GM18858 (cell line): Measurements from ENCODE around the gene SIRT6.
"Not testable (repeated sequence)": the region's sequence is repeated elsewhere in the genome, so short reads cannot be mapped to it uniquely, and the experiment has no call there.

Experiments
- ATAC-seq: cut with Tn5 transposase; IDR thresholded peaks from one replicate; pipeline ENCODE4 v1.9.1; 2021; ENCODE audit not compliant: unreplicated experiment

Gene SIRT6

DNA sequence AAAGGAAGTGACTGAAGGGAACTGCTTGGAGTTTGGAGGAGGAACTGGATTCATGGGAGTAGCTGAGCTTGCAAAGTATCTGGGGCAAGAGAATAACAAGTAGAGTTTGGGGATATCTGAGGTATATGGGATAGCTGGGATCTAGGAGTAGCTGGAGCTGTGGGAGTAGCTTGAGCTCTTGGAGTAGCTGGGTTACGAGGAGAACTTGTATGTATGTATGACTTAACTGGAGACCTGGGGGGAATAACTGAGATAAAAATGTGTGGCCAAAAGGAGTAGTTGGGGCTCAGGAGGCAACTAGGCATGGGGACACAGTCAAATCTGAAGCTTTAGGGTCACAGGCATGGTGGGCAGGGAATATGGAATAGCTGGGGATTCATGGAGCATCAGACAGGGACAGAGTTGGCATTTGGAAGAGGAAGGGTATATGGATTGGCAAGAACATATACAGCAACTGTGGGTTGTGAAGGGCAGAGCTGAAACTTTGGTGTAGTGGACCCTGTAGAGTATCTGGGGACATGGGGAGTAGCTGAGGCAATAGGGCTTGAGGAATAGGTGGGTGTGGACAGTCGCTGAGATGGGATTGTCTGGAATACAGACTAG, 18.7 kb upstream of the SIRT6 start:
- no peak for ATAC-seq

DNA sequence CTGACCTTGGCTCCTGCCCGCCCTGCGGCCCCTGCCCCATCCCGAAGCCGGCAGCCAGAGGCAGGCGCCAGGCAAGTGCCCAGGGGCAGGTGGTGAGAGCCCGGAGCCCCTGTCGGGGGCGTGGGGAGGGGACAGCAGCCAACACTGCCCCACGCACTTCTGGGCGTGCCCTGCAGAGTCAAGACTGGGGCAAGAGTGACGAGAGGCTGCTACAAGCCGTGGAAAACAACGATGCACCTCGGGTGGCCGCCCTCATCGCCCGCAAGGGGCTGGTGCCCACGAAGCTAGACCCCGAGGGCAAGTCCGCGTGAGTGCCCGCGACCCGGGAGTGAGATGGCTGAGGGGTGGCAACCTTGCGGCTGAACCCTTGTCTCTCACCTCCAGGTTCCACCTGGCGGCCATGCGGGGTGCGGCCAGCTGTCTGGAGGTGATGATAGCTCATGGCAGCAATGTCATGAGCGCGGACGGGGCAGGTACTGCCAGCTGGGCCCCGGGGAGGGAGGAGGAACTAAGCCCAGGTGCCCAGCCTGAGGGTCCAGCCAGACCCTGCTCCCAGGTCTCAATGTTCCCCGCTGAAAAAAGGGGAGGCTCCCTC, 17.4 kb upstream of the SIRT6 start:
- ATAC-seq = no peak

DNA sequence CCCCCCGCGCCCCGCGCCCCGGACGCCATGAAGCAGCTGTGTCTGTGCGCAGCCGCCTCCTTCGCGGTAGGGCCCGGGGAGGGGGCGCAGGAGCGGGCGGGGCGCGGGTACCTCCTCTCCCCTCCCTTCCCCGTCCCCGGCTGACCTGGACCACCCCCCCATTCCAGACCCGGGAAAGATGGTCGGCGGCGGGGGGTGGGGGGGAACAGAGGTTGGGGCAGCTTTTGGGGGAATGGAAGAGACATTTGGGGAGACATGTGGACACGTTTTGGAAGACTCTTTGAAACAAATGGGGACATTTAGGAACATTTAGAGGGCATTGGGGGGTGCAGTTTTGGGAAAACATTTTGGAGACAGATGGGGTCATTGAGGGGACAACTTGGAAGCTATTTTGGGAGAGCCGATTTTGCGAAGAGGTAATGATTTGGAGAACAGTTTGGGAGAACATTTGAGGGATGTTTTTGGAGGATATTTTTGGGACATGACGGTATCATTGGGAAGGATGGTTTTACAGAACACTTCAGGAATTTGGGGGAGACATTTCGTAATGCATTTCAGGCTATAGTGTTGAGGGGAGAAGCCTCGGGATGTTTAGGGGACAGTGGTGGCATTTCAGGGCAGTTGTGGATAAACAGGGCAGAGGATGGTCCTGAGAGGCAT, 16.2 kb upstream of the SIRT6 start:
- ATAC-seq = no peak

DNA sequence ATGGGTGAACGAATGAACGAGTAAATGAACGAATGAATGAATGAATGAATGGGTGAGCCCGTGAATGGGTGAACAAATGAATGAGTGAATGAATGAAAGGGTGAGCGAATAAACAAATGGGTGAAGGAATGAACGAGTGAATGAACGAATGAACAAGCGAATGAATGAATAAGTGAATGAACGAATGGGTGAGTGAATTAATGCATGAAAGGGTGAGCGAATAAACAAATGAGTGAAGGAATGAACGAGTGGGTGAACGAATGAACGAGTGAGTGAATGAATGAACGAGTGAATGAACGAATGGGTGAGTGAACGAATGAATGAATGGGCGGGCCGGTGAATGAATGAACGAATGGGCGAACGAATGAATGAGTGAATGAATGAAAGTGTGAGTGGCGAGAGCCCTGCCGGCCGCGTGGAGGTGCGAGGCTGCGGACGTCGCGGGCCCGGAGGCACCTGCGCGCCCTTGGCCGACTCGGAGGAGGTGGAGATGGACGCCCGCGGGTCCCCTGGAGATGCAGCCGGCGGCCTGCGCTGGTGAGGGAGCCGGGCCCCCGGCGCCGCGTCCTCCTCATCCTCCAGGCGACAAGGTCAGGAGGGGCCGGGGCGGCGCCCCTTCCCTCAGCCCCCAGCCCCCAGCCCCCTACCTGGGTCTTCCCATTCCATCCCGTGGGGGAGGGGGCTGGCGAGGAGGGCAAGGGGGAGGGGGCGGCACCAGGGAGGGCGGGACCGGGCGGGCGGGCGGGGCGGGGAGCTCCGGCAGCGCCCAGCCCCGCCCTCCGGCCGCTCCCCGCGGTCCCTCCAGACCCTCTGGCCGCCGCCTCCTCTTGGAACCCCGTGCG, 15.5 kb upstream of the SIRT6 start:
- ATAC-seq = no peak

DNA sequence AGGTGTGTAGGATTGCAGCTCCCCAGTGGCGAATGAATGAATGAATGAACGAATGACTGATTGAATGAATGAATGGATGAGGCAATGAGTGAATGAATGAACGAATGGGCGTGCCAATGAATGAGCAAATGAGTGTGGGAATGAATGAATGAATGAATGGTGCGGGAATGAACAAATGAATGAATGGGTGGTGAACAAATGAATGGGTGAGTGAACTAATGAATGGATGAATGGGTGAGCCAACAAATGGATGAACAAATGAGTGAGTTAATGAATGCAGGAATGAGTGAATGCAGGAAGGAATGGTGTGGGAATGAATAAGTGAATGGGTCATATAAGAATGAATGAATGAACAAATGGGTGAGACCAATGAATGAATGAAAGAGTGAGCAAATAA, 14.9 kb upstream of the SIRT6 start:
- no peak for ATAC-seq

DNA sequence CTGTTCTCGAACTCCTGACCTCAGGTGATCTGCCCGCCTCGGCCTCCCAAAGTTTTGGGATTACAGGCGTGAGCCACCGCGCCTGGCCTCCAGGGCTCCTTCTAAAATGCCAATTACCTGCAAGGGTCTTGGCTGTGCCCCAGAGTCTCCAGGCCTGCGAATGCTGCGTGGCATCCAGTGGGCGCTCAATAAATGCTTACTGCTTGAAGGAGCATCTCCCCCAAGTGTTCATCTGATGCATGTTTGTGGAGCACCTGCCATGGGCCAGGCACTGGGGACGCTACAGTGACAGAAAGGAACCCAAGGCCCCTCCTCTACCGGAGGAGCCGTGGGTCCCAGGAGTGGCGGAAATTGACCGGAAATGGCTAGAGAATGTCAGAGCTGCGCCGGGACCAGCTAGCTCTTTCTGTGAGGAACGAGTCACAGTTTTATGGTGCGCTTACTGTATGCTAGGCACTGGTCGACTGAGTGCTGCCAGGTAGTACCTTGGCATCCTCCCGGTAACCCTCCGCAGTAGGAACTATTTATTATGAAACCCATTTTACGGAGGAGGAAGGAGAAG, 14.3 kb upstream of the SIRT6 start:
- no peak for ATAC-seq

DNA sequence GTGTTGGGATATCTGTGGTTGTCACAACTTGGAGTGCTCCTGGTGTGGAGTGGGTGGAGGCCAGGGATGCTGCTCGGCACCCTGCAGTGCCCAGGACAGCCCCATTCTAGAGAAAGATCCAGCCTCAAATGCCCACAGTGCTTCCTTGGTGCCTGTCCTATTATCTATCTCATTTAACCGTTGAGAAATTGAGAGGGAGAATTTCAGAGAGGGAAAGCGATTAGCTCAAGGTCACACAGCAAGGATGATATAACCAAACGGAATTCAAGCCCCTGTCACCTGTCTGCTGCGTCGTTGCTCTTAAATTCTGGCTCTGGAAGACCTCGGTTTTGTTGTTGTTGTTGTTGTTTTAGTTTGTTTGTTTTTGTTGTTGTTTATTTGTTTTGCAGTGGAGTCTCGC, 13.6 kb upstream of the SIRT6 start:
- no peak for ATAC-seq

DNA sequence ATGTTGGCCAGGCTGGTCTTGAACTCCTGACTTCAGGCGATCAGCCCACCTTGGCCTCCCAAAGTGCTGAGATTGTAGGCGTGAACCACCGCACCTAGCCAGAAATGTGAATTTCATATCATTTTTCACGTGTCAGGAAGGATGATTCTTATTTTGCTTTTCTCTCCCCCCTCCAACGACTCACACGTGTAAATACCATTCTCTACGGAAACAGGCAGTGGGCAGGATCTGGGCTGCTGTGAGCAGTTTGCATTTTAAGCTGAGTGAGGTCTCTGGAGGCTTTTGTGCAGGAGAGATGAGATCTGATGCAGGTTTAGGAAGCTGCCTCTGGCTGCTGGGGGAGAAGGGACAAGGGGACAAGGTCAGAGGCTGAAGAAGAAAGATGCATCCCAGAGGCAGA, 12.0 kb upstream of the SIRT6 start:
- ATAC-seq = no peak

DNA sequence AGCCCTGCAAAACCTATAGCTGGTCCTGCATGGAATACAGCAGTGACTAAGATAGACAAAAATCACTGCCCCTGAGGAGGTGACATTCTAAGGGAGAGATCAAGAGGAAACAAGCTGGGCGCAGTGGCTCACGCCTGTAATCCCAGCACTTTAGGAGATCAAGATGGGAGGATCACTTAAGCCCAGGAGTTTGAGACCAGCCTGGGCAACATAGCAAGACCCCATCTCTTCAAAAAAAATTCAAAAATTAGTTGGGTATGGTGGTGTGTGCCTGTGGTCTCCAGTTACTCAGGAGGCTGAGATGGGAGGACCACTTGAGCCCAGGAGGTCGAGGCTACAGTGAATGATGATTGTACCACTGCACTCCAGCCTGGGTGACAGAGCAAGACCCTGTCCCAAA, 10.2 kb upstream of the SIRT6 start:
- not testable (repeated sequence) for ATAC-seq

DNA sequence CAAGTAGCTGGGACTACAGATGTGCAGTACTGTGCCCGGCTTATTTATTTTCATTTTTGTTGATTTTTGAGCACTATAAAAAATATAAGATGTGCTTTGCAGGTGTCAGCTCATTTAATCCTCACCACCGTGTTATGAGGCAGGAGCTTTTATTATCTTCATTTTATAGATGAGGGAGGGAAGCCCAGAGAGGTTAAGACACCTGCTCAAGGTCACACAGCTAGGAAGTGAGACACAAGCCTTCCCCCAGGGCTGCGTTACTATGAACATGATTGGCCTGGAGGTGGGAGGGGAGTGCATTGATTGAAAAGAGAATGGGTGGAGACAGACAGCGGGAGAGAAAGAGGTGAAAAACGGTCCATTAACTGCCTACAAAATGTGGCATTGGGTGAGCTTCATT, 7.3 kb upstream of the SIRT6 start:
- no peak for ATAC-seq

DNA sequence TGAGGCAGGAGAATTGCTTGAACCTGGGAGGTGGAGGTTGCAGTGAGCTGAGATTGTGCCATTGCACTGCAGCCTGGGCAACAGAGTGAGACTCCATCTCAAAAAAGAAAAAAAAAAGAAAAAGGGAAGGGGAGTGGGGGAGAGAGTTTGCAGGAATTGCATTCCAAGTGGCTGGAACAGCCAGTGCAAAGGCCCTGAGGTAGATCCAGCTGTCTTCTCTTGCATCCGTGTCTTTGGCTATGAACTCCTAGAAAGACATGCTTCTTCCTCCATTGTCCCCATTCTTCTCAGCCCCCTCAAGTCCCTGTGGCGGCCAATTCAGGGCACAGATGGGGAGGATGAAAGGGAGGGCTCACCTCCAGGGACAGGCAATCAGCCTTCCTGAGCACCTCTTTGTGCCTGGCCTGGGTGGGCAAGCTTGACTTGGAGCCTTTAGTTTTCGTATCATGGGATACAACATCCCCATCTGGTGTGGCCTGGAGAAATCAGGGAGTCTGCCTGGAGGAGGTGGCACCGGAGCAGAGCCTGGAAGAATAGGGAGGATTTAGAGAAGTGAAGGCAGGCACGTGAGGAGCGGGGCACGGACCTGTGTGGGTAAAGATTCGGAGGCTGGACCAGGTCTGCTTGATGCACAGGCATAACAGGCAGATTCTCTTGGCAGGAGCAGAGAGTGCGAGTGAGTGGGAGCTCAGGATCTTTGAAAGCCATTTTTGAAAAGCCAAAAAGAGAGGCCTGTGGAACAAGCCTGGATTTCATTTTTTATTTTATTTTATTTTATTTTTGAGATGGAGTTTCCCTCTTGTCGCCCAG, 5.2 kb upstream of the SIRT6 start:
- no peak for ATAC-seq

DNA sequence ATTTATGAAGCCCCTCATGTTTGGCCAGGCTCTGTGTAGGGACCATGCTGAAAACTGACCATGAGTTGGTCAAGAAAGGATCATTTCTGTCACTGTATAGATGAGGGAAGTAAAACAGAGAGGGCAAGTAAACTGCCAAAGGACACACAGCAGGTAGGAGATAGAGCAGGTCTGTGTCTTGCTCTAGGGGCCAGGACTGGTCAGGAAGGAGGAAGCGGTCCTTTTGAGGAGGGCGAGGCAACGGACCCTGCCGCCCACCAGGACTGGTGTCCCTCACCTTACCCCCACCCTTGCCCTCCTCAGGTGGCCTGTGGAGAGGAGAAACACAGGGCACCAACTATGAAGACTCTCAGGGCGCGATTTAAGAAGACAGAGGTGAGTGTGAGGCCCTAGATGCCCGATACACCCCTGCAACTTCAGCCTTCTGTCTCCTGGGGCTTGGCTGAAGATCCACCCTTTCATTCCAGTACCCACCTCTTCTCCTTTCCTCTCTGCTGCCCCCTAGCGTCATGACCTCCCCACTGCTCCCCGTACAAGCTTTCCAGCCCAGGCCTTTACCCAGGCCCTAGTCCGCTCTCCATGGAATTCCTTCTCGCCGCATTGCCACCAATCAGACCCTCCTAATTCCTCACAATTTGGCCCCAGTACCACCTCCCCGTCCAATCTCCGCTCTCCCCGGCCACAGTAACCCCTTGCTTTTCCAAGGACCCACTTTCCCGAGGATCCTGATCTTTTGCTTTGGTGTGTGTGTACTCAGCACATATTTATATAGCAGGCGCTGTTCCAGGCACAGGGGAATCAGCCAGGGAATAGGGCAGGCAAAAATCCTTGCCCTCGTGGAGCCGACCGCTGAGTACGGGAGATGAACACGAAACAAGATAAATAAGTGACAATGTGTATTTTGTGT, 4.0 kb upstream of the SIRT6 start:
- no peak for ATAC-seq

DNA sequence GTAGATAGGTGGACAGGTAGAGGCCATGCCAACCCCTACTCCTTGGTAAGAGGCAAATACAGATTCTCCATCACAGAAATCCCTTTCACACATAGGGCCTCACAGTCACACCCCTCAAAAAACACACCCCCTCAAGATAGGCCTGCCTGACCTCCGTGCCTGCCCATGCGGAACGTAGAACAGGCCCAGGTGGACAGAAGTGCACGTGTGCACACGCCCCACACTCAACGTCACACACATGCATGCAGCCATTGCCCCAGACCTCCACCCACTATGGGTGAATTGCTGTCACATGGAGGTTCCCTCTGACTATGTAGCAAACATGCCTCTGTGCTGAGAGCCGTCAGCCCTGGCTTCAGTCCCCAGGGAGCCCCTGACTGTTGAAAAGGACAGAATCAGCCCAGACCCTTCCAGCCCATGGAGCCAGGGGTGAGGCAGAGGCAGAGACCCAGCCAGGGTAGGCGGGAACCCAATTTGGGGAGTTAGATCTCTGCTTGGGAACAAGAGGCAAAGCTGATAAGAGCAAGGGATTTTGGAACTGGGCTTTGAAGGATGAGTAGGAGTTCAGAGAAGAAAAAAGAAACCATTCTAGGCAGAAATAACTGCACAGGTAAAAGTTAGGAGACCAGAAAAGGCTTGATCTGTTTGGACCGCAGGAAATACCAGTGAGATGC, 3.2 kb upstream of the SIRT6 start:
- ATAC-seq = no peak

DNA sequence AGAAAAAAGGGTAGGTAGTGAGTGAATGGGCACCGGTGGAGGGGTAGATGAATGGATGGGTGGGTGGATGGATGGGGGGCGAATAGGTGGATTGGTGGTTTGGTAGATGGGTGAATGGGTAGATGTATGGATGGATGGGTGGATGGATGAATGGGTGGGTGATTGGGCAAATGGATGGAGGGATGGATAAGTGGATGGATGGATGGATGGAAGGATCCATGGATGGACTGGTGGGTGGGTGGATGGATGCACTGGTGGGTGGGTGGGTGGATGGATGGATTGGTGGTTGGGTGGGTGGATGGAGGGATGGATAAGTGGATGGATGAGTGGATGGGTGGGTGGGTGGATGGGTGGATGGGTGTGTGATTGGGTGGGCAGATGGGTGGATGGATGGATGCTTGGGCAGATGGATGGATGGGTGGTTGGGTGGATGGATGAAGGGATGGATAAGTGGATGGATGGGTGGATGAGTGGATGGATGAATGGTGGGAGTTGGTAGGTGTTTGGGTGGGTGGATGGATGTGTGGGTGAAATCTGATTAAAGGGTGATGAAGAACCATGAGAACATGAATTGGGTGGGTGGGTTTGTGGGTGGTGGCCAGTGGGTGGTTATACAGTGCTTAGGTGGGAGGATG, 2.5 kb upstream of the SIRT6 start:
- ATAC-seq = no peak

DNA sequence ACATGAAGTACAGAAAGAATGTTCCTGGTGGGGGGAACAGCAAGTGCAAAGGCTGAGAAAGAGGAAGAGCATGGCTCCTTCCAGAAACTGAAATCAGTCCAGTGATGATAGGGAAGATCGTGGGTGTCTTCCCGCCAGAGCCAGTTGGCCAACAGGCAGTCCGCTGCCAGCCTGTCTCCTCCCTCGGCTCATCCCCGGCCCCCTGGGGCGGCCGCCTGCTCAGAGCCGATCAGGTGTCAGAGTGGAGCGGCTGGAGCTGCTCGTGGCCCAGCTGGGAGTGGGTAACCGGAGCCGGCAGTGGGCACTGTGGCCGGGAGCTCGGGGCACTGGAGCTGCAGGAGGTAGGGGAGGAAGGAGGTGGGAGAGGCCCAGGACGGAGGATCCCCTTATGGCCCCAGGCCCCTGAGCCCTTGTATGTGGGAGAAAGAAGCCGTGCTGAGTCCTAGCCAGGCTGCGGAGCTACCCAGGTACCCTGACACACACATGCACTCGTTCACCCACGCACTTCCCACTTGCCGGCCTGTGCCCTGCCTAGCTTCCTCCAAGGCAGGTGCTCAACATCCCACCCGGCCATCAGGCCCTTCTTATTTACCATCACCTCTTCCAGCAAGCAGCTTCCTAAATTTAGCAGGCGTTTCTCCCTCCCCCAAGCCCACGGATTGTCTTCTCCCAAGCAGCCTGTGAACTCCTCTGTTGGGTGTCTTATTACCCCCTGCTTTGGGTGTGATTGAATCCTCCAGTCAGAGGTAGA, 1.8 kb upstream of the SIRT6 start:
- no peak for ATAC-seq

DNA sequence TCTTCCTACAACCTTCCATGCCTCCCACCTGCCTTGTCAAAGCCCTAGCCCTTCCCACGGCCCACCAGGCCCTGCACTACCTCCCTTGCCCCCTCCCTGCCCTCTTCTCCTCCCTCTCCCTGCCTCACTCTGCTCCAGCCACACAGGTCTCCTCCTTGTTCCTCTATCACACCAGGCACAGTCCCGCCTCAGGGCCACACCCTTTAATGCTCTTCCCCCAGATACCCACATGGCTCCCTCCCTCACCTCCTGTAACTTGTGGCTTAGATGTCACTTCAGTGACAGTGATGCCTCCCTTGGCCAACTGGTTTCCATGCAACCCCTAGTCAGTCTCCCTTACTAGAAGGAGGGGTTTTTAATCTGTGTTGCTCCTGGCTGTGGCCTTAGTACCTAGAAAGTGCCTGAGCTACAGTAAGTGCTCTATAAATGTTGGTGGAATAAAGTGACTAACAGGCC, 1.3 kb downstream of the SIRT6 start:
- ATAC-seq = no peak

DNA sequence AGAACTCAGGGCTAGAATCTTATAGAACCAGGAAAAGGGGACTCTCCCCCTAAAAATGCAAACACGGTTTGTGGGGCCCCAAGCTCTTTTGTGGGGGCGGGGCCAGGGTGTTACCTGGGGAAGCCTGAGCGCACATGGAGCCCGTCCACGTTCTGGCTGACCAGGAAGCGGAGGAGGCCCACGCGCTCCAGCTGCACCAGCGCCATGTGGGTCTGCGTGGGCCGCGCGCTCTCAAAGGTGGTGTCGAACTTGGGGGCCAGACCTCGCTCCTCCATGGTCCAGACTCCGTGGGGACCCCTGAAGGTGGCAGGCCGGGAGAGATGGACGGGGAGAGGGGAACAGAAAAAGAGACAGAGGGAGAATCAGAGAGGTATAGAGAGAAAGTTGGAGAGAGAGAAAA, 3.4 kb downstream of the SIRT6 start:
- no peak for ATAC-seq

DNA sequence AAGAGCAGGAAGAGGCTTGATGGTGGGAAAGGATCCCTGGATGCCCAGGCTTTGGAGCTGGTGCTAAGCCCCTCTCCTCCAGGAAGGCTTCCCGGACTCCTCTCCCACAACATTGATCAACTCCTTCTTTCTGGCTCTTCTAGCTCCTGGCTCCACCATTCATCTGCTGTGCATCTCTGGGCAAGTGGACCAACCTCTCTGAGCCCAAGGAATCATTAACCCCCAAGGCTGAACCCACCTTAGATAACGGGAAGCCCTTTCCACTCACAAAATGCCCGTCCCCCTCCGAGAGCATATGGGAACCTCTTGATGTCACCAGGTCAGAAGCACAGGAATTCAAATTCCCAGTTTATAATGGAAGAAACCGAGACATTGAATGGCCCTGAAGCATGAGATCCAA, 5.2 kb downstream of the SIRT6 start:
- no peak for ATAC-seq
